Neutrophil (primary cell): ENCODE data around the gene ADCY3.

Experiments used
- H3K27ac ChIP-seq: fragments of 200-600 bp; sonication (generic); 2 replicates; pipeline ENCODE4 v1.5.1; 2016; ENCODE audit warnings: mild to moderate bottlenecking, moderate library complexity
- H3K27me3 ChIP-seq: fragments of 200-600 bp; sonication (generic); 2 replicates; pipeline ENCODE4 v1.6.0; 2016; ENCODE audit warnings: mild to moderate bottlenecking
- H3K36me3 ChIP-seq: fragments of 200-600 bp; sonication (generic); 2 replicates; pipeline ENCODE4 v1.5.1; 2017
- H3K4me1 ChIP-seq, 2 experiments: fragments of 200-600 bp in 1 of 2; sonication (generic) in 1 of 2; 1 replicate in 1 of 2; 2 replicates in 1 of 2; pipeline versions ENCODE4 v1.5.1 to v1.6.1; 2013 to 2016; ENCODE audit warnings: low read depth in 1 of 2, low read length in 1 of 2, mild to moderate bottlenecking in 1 of 2, moderate library complexity in 1 of 2; ENCODE audit not compliant: control insufficient read depth in 1 of 2, insufficient read depth in 1 of 2
- H3K4me3 ChIP-seq, 2 experiments: fragments of 200-600 bp in 1 of 2; sonication (generic) in 1 of 2; 1 replicate in 1 of 2; 2 replicates in 1 of 2; pipeline ENCODE4 v1.5.1; 2013 to 2016; ENCODE audit warnings: low read depth in 1 of 2, low read length in 1 of 2, mild to moderate bottlenecking in 1 of 2, moderate library complexity in 1 of 2
- H3K9me3 ChIP-seq: fragments of 200-600 bp; sonication (generic); 2 replicates; pipeline ENCODE4 v1.5.1; 2016
- TF ChIP-seq, protein P1 (sequence below): fragments of 200-600 bp; sonication (generic); IDR thresholded peaks from 2 replicates; pipeline ENCODE4 v1.5.1; 2016; ENCODE audit warnings: antibody characterized with exemption

ADCY3 gene

GRCh38 chr2:24899361-24899910, 20.6 kb downstream of the ADCY3 start:
- H3K4me3 ChIP-seq, result no peak overlapping the region
- H3K36me3 ChIP-seq, result no peaks in the 10 kb centered on the region
- TF ChIP-seq, protein P1, sequence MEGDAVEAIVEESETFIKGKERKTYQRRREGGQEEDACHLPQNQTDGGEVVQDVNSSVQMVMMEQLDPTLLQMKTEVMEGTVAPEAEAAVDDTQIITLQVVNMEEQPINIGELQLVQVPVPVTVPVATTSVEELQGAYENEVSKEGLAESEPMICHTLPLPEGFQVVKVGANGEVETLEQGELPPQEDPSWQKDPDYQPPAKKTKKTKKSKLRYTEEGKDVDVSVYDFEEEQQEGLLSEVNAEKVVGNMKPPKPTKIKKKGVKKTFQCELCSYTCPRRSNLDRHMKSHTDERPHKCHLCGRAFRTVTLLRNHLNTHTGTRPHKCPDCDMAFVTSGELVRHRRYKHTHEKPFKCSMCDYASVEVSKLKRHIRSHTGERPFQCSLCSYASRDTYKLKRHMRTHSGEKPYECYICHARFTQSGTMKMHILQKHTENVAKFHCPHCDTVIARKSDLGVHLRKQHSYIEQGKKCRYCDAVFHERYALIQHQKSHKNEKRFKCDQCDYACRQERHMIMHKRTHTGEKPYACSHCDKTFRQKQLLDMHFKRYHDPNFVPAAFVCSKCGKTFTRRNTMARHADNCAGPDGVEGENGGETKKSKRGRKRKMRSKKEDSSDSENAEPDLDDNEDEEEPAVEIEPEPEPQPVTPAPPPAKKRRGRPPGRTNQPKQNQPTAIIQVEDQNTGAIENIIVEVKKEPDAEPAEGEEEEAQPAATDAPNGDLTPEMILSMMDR, result no peak
- no peaks in the 10 kb centered on the region for H3K27me3 ChIP-seq
- H3K27ac ChIP-seq, result no peak overlapping the region
- no peaks in the 10 kb centered on the region for H3K4me1 ChIP-seq
- H3K9me3 ChIP-seq, result no peaks in the 10 kb centered on the region

GRCh38 chr2:24898122-24899109, 21.6 kb downstream of the ADCY3 start:
- H3K36me3 ChIP-seq, result no peaks in the 10 kb centered on the region
- no peaks in the 10 kb centered on the region for H3K9me3 ChIP-seq
- H3K4me1 ChIP-seq, result no peaks in the 10 kb centered on the region

DNA sequence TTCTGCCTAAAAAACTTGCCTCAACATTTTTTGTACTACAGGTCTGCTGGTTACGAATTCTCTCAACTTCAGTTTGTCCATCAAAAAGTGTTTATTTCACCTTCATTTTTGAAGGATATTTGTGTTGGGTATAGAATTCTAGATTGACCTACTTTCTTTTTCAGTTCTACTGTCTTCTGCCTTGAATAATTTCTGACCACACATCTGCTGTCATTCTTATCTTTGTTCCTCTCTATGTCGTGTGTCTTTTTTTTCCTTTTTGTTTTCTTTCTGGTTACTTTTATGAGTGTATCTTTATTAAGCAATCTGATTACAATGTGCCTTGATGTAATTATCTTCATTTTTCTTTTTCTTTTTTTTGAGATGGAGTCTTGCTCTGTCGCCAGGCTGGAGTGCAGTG, 25.3 kb downstream of the ADCY3 start:
- TF ChIP-seq, protein P1, result no peak
- Histone ChIP-seq H3K27me3 (no peaks in the 10 kb centered on the region), H3K36me3 (no peaks in the 10 kb centered on the region), H3K4me3 (no peak overlapping the region), H3K27ac (no peak overlapping the region), H3K9me3 (no peaks in the 10 kb centered on the region), H3K4me1 (no peaks in the 10 kb centered on the region)

More at GRCh38 chr2:24898122-24899109, 21.6 kb downstream of the ADCY3 start:
- Histone ChIP-seq H3K27ac (no peak overlapping the region), H3K4me3 (no peak overlapping the region), H3K27me3 (no peaks in the 10 kb centered on the region)
- TF ChIP-seq, protein P1, result no peak

DNA sequence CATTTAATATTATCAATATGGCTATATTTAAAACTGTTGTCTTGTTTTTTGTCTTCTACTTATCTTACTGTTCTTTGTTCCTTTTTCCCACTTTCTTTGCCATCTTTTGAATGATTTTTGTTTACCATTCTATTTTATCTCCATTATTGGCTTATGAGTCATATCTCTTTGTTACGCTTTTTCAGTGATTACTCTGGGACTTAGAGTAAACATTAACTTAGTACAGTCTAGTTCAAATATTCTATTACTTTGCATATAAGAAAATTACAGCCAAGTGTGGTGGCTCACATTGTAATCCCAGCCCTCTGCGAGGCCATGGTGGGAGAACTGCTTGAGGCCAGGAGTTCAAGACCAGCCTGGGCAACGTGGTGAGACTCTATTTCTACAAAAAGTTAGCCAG, 26.1 kb downstream of the ADCY3 start:
- TF ChIP-seq, protein P1, result no peak
- no peak overlapping the region for H3K27ac ChIP-seq
- H3K27me3 ChIP-seq, result no peaks in the 10 kb centered on the region
- H3K36me3 ChIP-seq, result no peaks in the 10 kb centered on the region
- no peaks in the 10 kb centered on the region for H3K4me1 ChIP-seq
- no peak overlapping the region for H3K4me3 ChIP-seq
- no peaks in the 10 kb centered on the region for H3K9me3 ChIP-seq

DNA sequence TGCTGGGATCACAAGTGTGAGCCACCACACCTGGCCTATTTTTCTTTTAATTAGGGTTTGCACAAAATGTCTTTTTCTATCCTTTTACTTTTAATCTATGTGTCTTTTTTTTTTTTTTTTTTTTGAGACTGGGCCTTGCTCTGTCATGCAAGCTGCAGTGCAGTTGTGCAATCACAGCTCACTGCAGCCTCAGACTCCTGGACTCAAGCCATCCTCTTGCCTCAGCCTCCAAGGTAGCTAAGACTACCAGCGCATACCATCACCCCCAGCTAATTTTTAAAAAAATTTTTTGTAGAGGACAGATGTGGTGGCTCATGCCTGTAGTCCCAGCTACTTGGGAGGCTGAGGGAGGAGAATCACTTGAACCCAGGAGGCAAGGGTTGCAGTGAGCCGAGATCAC, 27.1 kb downstream of the ADCY3 start:
- Histone ChIP-seq H3K4me1 (no peaks in the 10 kb centered on the region), H3K9me3 (no peaks in the 10 kb centered on the region), H3K27ac (no peak overlapping the region), H3K36me3 (no peaks in the 10 kb centered on the region), H3K4me3 (no peak overlapping the region), H3K27me3 (no peaks in the 10 kb centered on the region)
- TF ChIP-seq, protein P1, result no peak
